ENCODE measurements around the gene UBE2D2.

Gene UBE2D2

DNA sequence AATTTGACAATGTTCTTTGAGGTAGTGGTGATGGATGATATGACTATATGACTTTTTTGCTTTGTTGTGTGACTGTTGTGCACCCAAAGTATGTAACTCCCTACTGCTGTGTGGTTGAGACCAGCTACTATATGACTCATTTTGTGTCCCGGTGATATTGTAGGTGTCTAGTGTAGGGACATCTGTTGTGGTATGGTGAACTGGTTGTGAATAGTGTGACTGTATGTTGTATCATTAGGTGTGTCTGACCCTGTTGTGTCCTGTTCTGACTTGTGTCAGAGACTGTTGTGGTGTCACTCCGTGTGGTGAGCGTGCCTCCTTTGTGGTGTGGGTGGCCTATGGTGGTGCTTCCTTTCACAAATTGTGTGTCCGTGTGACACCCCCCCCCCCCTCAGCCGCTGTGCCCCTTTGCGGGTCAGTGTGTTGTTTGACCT, 75.9 kb downstream of the UBE2D2 start:
- no peak for DNase-seq

DNA sequence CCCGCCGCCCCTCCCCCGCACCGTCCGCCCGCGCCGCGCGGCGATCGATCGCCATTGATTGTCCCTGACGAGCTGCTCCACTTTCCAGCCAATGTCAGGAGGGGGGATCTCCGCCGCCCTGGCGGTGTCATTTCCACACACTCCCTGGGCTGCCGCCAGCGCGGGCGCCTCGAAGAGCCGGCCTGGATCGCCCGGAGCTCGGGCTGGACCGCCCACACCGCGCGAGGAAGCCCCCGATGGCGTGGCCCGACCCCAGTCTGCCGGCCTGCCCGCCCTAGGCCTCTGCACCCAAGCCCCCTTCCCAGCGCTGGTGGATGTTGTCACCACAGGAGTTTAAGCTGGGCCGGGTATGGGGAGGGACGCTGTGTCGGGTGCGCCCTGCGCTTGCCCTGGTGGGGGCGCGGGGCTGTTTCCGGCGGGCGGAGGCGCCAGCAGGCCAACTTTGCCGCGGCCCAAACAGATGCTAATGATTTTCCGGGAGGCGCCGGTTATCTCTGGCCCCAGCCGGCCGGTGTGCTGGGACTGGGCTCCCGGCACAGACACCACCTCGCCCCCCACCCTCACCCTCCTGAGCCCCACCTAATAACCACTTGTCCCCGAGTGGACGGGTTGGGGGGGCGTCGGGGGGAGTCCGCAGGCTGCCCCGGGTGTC, 76.4 kb downstream of the UBE2D2 start:
- DNase-seq, result peak; percentile 33

DNA sequence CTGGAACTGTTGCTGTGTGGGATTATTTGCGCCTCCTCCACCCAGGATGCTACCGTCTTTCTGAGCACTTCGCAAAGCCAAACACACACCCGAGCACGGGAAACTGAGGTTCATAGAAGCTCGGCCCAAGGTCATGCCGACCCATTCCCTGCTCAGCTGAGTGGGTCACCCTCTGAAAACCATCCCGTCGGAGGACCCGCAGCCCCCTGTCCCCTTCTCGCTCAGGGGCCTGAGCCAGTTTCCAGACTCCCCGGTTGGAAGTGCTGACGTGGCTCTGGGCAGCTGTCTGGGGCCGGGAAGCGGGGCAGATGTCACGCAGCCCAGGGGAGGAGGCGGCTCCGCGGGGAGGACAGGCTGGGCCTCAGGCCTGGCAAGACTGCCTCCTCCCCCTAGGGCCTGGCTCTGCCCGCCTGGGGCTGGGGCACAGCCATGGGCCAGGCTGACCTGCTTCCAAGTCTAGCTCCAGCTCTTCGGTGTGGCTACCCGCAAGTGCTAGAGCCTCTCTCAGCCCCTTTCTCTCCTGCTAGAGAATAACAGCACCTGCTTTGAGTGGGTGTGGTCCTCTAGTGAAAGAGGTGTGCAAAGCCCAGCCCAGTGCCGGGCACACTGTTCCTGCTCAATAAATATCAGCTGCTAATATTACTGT, 77.1 kb downstream of the UBE2D2 start:
- no peak for DNase-seq

DNA sequence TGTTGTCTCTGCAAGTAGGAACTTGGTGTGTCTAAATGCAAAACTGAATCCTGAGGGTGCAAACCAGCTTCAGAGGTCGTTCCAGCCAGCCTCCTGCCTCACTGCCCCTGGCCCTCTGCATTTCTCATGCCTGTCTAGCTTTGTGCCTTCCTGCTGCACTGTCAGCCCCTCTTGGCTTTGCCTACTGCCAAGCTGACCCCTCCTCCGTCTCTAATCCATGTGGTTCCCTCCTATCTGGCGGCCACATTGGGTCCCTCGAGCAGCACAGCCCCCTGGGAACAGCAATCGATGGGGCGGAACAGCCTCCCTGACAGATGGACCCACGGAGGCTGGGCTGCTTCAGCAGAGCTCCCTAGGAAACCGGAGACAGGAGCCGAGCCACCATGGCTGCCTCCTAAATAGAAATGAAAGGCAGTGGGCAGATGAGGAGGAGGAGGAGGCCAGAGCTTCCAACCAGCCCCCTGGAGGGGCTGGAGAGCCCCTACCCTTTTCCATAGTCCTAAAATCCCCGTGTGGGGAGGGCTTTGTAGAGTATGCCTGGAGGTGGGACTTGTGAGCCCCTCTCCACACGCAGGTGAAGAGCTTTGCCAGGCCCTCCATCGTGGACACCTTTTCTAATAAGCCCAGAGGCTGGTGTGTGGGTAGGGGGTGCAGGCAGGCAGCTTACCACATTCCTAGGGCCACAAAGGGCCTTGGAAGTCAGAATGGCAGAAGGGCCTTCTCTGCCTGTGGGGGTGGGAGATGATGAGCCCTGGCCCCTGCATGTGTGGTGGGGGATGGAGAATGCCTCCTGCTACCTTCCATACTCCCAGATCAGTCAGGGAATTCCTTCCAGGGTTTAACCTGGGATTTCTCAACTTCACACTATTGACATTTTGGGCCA, 77.8 kb downstream of the UBE2D2 start:
- no peak for DNase-seq

DNA sequence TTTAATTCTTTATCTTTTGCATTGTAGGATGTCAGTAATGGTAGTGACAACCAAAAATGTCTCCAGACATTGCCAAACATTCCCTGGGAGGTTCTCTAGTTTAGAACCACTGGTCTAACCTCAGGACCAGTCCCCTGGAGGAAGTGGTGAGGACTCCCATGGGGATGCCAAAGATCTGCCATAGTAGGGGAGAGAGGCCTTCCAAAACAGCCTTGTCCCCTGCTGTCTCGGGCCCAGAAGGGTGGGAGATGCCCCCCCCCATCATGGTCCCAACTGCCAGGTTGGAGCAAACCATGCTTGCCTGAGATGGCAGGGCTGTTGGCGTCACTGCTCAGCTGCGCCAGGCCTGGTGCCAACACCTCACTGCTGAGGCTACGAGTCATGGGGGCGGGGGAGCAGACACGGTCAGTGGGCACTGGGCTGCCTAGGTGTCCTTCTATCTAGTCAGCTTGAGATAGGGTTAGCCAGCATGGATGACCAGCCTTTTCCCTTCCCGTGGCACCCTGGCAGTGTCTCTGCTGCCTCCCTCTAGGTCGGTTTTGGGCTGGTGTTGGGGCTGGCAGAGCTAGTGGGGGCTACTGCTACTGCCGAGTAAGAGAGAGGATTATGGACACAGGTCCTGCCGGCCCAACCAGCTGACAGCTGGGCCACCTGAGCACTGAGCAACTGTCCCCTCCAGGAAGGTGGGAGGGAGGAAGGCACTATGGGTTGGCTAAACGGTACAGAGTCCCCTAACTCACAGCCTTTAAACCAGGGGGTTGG, 78.7 kb downstream of the UBE2D2 start:
- DNase-seq, result no peak

DNA sequence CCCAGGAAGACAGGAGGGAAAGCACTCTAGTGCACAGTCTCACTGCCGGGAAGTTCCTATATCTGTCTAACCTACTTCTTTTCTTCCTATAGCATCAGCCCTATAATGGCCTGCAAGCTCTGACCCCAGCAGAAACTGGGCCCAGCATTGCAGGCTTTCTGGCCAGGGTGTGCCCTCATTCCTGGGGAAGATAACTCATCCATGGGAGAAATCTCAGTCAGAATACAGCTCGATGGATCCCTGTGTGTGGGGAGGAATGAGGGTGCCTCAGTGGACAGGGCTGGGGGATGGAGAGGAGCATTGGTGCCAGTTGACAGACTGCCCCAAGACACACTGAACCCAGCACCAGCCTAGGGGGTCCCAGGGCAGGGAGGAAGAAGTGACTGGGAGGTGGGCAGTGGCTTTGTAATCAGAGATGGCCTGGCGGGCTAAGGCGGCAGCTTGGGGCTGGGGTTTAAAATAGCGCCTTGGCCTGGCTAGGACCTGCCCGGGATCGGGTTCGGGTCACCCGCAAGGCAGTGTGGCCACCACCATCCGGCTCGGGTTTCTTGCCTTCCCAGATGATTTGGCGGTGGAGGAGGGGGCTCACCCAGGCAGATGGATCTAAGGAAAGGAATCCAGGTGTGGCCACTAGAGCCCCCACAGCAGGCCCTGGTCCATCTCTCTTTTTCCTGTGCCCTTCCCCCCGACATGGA, 79.4 kb downstream of the UBE2D2 start:
- no peak for DNase-seq

DNA sequence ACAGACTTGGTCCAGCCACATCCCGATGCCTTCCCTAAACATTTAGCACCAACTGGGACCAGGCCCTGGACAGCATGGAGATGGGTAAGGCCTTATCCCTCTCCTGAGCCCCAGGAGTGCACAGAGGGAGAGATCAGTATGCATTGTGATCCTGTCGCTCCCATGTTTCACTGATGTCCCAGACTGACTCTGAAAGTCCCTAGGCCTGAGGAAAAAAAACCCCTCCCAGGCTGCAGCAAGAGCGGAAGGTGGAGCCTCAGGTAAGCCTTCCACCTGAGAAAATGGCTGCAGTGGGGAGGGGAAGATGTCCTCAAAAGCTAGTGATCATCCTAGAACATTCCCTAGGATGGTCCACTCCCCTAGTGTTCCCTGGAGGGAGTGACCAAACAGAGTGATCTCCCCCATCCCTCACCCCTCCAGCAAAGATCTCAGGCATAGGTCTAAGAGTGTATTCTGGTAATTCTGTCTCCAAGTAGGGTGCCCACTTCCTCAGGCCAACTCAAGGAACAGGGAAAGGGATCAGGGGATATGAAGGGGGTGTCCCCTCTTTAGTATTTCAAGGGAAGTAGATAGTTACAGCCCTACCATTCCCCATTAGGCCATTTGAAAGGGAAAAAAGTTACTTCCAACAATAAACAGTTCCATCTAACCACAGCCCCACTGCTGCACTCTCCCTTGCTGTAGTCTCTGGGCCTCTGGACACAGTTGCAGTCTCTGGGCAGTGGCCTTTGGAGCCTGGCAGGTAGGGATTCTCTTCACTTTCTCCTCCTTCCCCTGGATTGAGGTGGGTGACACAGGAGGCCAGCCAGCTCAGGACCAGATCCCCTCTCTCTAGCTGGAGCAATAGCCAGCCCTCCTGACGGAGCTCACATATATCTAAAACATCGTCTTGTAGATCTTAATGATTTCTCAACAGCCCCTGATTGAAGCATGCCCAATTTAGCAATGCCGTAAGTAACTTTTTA, 80.3 kb downstream of the UBE2D2 start:
- DNase-seq, result no peak

DNA sequence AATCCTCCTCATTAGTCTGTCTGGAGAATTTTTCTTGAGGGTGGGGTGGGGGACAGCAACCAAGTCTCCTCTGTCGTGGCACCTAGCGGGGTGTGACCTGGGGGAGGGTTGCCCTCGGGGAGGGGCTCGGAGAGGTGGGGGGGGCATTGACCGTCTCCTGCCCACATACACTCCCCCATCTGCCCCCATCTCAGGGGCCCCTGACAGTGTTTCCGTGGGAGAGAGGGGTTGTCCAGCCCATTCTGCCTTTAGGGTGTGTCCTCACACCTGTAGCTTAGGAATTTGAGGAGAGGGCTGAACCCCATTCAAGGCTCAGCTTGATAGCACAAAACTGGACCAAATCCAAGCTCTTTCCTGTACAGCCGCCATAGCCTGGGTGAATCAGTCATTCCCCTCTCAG, 81.1 kb downstream of the UBE2D2 start:
- no peak for DNase-seq

DNA sequence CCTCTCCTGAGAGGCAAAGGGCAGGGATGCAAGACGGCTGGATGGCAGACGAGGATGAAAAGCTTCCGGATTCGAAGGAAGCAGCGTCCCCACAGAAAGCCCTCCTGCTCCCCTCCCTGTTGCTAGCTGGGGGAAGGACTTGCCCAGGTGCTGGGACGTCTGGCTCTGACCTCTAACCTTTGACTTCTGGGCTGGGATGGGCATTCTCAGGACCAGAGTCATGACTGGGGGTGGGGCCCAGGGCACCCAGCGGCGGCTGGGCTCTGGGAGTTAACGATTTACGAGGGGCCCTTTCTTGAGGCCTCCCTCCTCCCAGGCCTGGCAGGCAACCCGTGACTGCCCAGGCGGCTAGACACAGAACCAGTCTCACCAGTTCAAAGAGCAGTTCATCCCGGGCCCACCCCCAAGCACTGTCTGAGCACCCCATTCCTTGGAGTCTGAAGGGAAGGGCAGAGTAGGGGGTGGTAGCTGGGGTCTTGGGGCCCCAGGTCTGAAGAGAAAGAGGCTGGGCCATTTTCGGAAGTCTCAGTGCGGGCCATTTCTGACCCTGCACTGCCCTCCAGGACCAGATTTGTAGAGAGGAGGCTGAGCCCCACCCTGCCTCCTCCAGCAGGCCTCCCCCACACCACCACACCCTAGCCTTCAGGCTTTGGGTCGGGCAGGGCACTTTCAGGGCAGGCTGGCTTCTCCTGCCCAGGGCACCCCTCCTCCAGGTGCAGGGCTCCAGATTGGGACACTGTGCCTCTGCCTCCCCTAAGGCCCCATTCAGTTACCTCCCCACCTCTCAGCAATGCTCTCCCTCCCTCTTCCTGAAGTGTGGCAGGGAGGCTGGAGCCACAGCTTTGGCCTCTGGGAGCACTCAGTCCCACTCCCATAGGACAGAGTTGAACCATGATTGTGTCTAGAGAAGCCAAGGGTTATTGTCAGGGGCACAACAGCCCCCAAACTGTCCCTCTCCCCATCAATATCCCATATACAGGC, 82.0 kb downstream of the UBE2D2 start:
- DNase-seq, result no peak

DNA sequence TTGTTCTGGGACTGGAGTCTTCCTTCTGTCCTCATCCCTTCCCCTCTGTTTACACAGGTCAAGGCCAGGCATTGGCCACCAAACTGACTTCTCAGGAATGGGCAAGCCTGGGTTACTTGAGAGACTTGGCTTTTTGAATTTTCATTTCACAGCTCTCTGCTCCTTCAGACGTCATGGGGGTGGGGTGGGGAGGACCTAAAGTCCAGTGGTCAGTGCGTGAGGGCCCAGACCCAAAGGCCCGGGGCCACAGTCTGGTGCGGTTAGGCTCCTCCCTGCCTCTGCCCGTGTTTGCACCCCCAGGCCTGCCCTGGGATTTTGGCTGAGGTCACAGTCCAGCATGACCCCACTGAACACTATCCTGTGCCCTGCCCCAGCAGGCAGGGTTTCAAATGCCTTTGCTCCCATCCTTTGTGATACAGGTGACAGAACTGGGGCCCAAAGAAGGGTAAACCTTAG, 82.9 kb downstream of the UBE2D2 start:
- DNase-seq, result no peak

DNA sequence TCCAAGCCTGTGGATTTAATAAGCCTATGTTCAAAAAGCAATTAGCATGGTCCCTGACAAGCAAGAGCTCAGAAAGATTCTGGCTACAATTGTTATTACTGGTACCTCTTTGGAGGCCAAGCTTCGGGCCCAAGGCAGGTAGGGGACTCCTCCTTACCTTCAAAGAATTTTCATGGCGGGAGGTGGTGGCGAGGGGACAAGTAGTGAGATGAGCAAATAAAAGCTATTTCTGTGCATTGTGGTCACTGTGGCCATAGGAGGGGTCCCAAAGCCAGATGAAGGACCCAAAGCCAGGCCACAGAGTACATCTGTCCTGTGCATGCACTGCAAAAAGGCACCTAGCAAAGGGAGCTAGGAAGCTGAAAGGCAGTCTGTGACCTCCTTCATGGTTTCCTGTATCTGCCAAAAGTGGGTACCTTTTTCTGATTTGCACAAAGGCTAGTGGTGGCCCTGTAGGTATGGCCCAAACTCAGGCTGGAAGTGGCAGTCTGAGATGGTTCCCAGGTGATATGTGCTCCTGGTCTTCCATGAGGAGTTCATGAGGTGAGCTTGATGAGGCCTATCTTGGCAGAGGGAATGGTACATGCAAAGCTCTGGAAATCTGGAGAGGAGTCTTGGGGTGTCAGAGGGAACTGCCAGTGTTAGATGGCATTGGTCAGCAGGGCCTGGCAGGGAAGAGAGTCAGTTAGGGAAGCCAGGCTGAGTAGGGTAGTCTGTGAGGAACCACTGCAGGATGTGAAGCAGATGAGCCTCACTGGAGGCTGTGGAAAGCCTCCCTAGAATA, 83.7 kb downstream of the UBE2D2 start:
- no peak for DNase-seq

DNA sequence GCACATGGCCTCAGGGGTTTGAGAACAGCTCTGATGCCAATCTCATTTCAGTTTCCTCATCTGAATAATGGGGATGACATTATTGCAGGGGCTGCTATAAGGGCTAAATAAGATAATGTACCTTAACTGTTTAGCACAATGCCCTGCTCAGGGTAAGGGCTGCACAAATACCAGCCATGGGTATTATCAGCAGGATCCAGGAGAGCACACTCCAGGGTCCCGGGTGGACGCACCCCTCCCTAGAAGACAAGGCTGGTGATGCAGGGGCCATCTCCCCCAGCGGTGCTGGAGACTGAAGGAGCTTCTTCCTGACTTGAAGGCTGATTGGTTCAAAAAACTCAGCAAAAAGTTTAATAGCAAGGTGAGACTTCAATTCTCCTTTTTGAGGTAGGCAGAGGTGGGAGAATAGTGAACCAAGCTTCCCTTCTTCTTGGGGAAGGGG, 84.3 kb downstream of the UBE2D2 start:
- no peak for DNase-seq

DNA sequence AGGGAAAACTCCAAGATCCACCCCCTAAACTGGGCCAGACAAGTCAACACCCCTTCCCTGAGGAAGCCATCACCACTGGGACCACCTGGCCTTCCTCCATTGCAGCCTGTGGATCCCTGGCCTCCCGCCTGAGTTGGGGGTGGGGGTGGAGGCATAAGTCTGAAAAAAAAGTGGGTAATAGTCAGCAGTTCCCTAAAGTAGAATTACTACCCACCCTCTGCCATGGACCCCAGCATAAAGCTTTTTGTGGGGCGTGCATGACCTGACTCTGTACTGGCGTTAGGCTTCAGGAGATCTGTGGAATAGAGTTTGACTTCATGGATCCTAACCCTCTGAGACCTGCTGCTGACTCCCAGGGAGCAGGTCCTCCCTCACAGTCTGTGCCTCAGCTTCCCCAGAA, 85.0 kb downstream of the UBE2D2 start:
- no peak for DNase-seq

DNA sequence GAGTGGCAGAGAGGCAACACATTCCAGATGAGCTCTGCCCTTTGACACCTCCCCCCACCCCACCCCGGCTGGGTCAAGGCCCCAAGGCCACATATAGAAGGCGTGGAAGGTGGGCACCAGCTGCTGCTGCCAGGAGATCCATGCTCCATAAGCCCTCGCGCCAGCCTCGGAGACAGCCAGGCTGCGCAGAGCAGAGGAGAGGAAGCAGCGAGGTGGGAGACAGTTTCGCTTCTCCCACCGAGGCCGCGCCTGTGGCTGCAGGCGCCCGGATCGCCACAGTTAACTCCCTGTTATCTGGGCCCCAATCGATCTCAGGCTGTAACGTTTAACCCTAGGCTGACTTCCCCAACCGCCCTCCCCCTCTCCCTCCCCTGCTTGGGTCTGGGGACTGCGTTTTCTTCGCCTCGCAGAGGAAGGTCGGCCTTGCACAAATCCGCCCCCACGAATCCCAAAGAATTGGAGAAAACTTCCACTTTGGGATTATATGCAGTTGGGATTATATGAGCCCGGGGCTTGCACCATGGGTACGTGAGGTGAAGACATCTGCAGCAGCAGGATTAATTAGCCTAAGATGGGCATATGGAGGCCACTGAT, 85.9 kb downstream of the UBE2D2 start:
- no peak for DNase-seq

DNA sequence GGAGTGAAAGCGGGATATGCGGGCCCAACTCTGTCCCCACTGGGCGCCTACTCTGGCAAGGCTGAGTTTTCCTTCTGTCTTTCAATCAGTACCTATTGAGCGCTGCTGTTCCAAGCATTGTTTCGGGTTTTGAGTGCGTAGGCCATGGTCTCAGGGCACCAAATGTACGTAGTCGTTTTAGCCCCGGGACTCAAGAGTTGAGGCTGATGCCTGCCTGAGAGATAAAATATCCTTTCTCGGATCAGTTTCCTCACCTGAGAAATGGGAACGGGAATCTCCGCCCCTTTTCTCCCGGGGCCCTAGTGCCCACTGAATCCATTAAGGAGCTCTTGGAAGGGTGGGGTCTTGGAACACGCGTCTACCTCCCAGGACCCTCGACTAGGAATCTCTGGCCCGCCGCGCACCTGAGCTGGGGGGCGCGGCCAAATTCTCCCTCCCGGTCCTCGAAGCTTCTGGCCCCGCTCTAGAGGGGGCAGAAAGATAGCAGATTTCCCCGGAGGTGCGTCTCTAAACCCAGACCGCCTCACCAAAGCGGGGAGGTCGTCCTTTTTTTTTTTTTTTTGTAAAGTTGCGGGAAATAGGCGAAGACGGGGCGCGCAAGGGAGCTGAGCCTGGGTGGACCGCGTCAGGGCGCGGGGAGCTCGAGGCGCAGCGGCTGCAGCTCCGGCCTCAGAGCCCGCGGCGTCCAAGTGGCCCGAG, 86.5 kb downstream of the UBE2D2 start:
- no peak for DNase-seq

DNA sequence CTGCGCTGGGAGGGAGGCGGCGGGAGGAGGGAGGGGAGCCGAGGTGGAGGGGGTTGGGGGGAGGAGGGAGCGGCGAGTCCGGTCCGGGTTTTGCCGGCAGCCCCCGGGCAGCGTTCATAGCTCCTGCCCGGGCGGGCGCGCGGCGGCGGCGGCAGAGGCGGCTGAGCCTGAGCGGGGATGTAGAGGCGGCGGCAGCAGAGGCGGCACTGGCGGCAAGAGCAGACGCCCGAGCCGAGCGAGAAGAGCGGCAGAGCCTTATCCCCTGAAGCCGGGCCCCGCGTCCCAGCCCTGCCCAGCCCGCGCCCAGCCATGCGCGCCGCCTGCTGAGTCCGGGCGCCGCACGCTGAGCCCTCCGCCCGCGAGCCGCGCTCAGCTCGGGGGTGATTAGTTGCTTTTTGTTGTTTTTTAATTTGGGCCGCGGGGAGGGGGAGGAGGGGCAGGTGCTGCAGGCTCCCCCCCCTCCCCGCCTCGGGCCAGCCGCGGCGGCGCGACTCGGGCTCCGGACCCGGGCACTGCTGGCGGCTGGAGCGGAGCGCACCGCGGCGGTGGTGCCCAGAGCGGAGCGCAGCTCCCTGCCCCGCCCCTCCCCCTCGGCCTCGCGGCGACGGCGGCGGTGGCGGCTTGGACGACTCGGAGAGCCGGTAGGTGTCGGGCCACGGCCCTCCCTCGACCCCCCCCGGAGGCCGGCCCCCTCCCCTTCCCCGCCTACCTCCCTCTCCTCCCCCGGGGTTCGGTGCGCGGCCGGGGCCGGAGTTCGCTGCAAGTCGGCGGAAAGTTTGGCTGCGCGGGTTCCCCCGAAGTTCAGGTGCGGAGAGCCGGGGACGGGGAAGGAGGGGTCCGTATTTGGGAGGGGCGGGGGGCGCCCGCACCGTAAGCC, 87.3 kb downstream of the UBE2D2 start, which contains the start of gene CXXC5:
CXXC5 (plus strand) TSS at position 145 of the 877 bp plus-strand sequence. CDS start 32,175 bp downstream, outside the sequence.
- DNase-seq, result peak; percentile 47
